HL-60 (cell line): ENCODE data around the gene GSK3A.

Source experiments
- GABPA ChIP-seq: IDR thresholded peaks from 2 replicates; pipeline ENCODE4 v1.6.1; 2012; ENCODE audit warnings: low read depth
- POLR2AphosphoS5 ChIP-seq: IDR thresholded peaks from 2 replicates; pipeline ENCODE4 v1.6.1; 2012; ENCODE audit warnings: low read depth
- TF ChIP-seq, protein P1 (sequence below): IDR thresholded peaks from one replicate; pipeline ENCODE4 v1.5.1; 2011; ENCODE audit warnings: low read length, control low read depth, inconsistent platforms; ENCODE audit not compliant: insufficient read depth
- TF ChIP-seq, protein P2 (sequence below): IDR thresholded peaks from 2 replicates; pipeline ENCODE4 v1.6.1; 2012; ENCODE audit warnings: low read depth; ENCODE audit not compliant: insufficient replicate concordance

DNA sequence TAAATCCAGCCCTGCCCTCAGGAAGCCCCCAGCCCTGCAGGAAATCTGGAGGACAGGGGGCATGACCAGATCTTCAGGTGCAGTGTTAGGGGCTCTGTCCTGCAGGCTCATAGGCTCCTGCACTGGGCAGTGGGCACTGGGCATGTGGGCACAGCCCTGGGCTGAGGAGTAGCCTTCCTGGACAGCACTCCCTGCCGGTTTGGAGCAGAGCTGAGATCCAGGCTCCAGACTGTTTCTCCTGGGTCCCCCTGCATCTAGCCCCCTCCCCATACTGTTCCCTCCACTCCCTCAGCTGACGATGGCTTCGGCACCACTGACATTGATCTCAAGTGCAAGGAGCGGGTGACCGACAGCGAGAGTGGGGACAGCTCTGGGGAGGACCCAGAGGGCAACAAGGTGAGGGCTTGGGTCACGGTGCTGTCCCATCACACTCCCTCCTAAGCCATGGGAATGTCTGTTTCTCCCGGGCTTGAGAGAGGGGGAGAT lies 47.2 kb upstream of the GSK3A start:
- TF ChIP-seq, protein P1, sequence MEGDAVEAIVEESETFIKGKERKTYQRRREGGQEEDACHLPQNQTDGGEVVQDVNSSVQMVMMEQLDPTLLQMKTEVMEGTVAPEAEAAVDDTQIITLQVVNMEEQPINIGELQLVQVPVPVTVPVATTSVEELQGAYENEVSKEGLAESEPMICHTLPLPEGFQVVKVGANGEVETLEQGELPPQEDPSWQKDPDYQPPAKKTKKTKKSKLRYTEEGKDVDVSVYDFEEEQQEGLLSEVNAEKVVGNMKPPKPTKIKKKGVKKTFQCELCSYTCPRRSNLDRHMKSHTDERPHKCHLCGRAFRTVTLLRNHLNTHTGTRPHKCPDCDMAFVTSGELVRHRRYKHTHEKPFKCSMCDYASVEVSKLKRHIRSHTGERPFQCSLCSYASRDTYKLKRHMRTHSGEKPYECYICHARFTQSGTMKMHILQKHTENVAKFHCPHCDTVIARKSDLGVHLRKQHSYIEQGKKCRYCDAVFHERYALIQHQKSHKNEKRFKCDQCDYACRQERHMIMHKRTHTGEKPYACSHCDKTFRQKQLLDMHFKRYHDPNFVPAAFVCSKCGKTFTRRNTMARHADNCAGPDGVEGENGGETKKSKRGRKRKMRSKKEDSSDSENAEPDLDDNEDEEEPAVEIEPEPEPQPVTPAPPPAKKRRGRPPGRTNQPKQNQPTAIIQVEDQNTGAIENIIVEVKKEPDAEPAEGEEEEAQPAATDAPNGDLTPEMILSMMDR, result no peak
- TF ChIP-seq, protein P2, sequence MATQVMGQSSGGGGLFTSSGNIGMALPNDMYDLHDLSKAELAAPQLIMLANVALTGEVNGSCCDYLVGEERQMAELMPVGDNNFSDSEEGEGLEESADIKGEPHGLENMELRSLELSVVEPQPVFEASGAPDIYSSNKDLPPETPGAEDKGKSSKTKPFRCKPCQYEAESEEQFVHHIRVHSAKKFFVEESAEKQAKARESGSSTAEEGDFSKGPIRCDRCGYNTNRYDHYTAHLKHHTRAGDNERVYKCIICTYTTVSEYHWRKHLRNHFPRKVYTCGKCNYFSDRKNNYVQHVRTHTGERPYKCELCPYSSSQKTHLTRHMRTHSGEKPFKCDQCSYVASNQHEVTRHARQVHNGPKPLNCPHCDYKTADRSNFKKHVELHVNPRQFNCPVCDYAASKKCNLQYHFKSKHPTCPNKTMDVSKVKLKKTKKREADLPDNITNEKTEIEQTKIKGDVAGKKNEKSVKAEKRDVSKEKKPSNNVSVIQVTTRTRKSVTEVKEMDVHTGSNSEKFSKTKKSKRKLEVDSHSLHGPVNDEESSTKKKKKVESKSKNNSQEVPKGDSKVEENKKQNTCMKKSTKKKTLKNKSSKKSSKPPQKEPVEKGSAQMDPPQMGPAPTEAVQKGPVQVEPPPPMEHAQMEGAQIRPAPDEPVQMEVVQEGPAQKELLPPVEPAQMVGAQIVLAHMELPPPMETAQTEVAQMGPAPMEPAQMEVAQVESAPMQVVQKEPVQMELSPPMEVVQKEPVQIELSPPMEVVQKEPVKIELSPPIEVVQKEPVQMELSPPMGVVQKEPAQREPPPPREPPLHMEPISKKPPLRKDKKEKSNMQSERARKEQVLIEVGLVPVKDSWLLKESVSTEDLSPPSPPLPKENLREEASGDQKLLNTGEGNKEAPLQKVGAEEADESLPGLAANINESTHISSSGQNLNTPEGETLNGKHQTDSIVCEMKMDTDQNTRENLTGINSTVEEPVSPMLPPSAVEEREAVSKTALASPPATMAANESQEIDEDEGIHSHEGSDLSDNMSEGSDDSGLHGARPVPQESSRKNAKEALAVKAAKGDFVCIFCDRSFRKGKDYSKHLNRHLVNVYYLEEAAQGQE, result no peak
- TF ChIP-seq POLR2AphosphoS5, result no peak
- no peak for TF ChIP-seq GABPA
